SK-N-DZ (cell line): ENCODE data around the gene MAN2A2.
"Not testable (repeated sequence)": the region's sequence is repeated elsewhere in the genome, so short reads cannot be mapped to it uniquely, and the experiment has no call there.

Experiments used
- DNase-seq: peaks from one replicate; pipeline ENCODE4 v3.0.0-alpha.2; 2015; ENCODE audit warnings: low spot score

The MAN2A2 gene

DNA sequence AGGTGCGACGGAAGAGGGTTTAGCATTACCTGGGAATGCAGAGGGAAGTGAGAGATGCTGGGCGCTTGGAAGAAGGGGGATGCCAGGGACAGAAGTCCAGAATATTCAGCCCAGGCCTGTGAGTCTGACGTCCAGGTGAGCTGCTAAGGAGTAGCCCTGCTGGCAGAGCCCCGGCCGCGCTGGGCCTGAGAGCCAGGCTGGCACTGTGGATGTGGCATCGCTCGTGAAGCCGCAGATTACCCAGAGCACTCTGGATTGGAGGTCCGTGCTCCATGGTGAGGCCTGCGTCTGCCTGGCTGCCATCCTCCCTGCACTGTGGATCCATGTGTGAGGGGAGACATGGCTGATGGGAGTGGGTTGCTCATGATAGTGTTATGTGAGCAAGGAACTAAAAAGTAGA is 14.5 kb downstream of the MAN2A2 start:
- DNase-seq, result no peak

DNA sequence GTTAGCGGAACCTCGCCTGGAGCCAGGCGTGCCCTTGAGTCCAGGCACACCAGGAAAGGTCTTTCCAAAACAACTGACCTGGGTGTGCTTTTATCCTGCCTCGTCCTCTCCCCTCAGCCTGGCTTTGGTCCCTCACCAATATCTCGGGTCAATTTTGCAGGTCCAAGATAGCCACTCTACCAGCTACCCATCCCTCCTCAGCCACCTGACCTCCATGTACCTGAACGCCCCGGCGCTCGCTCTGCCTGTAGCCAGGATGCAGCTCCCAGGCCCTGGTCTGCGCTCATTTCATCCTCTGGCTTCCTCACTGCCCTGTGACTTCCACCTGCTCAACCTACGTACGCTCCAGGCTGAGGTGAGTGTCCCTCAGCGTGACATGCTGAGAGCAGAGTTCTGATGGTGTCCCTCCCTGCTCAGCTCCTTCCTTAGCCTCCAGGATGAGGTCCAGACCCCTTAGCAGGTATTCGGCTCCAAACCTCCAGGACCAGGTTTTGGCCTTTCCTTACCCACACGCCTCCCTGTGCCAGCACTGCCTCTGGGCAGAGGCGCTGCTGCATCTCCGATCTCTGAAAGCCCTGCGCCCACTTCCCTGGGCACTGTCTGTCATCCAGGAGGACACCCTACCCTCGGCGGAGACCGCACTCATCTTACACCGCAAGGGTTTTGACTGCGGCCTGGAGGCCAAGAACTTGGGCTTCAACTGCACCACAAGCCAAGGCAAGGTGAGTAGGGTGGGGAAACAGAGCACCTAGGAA is 15.1 kb downstream of the MAN2A2 start:
- DNase-seq, result no peak

DNA sequence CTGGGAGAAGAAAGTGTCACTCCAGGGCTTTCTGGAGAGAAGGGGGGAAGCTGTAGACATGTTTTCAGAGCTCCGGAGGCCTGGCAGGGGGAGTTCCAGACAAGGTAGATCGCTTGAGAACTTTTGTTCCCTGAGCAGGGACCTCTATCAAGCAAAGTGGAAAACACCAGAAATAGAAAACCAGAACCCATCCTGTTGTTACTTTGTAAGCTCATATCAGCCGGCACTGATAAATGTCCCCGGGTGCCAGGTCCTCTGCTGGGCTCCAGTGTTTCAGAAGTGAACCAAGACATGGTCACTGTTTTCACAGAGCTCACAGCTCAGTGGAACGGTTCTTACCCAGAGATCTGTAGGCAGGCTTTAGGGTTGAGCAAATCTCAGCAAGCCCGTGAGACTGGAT is 15.7 kb downstream of the MAN2A2 start:
- DNase-seq, result no peak

DNA sequence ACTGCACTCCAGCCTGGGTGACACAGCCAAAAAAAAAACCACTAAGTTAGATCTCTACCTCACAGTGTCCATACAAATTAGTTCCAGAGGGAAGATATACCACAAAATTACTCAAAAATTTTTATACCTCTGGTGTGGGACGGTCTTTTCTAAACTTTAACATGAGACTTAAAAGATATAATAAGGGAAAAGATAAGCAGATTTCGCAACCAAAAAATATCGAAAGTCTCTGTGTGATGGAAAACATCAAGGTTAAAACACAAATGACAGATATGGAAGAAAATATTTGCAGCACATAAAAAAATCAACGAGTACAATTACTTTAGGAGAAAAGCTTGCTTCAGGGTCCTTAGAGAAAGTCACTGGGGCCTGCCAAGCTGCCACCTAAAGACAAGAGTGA is 18.8 kb downstream of the MAN2A2 start:
- DNase-seq, result no peak

DNA sequence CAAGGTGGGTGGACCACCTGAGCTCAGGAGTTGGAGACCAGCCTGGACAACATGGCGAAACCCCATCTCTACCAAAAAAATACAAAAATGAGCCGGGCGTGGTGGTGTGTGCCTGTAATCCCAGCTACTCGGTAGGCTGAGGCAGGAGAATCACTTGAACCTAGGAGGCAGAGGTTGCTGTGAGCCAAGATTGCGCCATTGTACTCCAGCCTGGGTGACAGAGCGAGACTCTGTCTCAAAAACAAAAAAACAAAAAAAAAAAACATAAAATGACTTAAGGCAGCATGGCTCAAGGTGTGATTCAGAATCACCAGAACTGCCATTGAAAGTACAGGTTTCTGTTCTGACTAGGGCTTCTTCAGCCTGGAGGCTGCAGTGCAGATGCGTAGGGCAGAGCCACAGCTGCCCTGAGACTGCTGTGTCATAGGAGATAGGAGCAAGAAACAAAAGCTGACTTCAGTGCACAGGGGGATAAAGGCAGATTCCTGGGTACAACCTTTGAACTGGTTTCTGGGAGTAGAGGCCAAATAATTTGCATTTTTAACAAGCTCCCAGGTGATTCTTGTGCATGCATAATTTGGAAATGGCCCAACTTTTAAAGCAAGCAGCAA is 19.7 kb downstream of the MAN2A2 start:
- DNase-seq, result not testable (repeated sequence)

DNA sequence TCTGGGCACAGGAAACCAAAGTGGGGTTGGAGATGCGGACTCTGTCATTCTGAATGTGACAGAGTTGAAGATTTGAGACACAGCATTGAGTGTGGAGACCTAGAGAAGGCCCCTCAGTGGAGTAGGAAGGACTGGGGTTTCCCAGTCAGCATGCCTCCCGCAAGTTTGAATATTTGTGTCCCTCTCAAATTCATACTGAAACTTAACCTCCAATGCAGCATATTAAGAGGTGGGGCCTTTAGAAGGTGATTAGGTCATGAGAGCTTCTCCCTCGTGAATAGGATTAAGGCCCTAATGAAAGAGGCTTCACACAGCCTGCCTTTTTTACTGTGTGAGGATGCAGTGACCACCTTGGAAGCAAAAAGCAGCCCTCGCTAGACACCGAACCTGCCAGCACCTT is 21.3 kb downstream of the MAN2A2 start:
- no peak for DNase-seq

DNA sequence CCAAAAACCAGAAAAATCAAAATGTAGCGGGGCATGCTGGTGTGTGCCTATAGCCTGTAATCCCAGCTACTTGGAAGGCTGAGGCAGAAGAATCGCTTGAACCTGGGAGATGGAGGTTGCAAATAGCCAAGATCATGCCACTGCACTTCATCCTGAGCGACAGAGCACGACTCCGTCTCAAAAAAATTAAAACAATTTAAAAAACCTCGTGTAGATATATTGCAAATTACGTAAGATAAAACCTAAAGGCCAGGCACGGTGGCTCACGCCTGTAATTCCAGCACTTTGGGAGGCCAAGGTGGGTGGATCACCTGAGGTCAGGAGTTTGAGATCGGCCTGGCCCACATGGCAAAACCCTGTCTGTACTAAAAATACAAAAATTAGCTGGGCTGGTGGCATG is 23.7 kb downstream of the MAN2A2 start:
- DNase-seq, result not testable (repeated sequence)

DNA sequence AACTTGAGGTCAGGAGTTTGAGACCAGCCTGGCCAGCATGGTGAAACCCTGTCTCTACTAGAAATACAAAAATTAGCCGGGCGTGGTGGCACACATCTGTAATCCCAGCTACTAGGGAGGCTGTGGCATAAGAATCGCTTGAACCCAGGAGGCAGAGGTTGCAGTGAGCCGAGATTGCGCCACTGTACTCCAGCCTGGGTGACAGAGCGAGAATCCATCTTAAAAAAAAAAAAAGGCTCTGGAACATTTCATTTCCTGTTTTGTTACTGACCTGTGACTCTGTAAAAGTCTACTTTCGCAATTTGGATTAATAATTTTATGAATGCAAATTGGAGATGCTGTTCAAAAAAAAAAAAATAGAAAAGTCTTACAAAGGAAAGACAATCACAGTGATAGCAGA is 25.0 kb downstream of the MAN2A2 start:
- not testable (repeated sequence) for DNase-seq

DNA sequence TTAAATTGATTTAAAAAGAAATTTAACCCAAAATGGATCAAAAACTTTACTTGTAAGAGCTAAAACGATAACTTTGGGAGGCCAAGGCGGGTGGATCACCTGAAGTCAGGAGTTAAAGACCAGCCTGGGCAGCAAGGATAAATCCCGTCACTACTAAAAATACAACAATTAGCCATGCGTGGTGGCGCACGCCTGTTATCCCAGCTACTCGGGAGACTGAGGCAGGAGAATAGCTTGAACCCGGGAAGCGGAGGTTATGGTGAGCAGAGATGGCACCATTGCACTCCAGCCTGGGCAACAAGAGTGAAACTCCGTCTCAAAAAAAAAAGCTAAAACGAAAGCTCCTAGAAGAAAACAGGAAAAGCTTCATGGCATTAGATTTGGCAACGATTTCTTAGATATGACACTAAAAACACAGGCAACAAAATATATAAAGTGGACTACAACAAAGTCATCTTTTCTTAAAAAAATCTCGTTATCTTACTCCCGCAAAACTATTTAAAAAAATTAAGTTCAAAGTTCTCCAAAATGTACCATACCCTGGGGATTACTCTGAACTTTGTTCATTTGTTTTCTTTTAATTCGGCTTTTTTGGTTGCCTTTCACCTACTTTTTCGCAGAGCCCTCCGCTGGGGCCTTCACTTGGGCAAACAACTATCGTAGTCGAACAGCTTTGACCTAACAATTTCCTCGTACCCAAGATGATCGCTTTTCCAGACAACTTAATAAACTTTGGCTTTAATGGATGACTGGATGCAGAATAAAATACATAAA is 26.3 kb downstream of the MAN2A2 start:
- DNase-seq, result no peak

DNA sequence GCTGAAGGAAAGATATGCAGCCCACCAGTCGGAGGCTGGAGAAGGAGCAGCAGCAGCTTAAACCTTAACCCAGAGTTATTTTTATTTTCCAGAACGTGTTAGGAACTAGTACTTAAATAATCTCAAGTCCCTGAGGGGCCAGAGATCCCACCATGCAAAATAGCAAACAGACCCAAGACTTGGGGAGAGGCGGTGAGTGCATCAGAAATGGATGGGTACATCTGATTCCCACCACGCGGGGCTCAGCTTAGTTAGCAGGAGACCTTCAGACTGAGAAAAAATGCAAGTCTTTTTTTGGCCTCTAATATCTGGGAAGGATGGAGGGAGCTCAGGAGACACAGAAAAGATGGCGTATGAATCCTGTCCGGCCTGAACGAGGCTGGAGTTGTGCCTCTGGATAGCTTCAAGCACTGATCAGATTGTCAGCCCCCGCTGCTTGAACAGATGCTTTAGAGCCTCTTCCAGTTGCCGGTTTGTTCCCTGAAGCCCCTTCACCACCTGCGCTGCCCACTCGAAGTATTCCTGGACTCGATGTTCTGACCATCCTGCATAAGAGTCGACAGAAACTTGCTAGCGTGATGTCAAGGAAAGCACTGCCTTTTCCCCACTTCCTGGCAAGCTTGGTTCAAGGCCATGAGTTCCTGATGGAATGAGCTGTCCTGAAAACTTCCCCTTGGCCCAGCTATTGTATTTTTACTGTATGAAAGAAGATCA is 27.9 kb downstream of the MAN2A2 start:
- DNase-seq, result peak; percentile 35

DNA sequence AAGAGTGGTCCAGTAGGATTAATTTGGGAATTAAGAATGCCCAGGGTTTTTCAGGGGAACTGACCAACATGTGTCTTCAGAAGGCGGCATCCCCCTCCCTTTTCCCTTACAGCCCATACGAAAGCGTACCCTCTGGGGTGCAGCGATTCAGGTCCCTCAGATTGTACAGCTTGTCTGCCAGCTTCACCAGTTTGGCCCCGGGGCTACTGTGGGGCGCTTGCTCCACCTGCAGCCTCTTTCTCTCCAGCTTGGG is 28.4 kb downstream of the MAN2A2 start:
- no peak for DNase-seq

DNA sequence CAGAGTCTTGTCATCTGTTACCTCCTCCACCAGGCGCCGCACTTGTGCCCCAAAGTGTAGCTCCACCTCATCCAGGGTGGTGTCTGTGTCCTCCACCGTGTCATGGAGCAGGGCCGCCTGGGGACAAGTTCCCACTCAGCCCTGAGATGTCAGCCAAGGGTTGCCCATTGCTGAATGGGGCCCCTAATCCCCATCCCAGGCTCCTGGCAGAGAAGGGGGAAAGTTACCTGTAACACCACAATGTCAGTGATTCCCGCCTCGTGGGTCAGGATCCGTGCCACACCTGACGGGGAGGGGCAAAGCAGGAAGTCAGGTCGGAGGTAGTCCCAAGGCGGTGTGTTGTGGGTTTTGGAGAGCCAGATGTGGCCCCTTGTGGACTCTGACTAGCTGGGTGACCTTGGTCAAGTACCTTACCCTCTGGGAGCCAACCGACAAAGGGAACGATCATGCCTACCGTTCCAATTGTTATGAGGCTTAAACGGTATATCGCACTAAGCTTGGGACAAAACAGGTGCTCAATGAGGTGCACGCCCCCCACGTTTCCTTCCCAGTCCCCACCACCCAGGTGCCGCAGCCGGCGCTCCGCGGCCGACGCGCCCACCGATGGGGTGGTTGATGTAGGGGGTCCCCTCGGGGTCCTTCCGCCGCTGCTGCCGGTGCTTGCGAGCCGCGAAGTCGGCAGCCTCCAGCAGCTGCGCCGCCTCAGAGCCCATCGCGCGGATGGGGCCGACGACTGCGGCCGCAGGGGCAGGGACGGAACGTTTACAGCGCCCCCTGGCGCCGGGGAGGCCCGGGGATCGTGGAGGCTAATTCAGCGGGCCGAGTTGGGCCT is 28.9 kb downstream of the MAN2A2 start, which contains the start of gene HDDC3:
TSS of gene HDDC3 (minus strand) at position 722 of the 832 bp plus-strand sequence. CDS start at position 713, 9 bp downstream.
- DNase-seq, result peak; percentile 82

DNA sequence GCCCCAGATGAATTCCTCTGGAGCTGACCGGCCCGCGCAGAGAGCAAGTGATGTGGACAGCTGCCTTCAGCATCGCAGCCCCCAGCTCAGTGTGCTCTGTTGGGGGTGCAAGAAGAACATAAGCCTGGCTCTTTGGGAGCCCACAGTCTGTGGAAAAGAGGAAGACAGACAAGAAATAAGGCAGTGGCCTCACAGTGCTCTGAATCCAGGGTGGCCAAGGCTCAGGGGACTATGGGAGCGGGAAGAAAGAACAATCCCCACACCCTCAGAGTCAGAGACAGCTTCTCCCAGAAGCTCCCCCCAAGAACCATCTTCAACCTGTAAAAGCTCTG is 29.5 kb downstream of the MAN2A2 start:
- DNase-seq, result no peak

DNA sequence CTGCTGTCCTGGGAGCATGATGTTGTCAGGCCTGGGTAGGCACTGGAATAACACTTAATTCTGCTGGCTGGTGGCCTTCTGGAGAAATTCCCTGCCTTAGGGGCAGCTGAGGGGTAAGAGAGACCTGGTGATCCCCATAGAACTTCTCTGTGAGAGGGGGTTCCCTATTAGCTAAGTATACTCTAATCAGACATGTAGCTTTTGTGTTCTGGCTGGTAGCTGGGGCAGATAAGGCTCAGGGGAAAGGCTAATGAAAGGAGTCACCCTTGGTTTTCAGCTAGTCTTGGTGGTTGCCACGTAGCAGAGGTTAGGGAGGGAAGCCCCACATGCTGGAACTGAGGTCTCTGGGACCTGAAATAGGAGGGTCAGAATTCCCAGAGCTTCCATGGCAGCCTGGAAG is 30.2 kb downstream of the MAN2A2 start:
- no peak for DNase-seq

DNA sequence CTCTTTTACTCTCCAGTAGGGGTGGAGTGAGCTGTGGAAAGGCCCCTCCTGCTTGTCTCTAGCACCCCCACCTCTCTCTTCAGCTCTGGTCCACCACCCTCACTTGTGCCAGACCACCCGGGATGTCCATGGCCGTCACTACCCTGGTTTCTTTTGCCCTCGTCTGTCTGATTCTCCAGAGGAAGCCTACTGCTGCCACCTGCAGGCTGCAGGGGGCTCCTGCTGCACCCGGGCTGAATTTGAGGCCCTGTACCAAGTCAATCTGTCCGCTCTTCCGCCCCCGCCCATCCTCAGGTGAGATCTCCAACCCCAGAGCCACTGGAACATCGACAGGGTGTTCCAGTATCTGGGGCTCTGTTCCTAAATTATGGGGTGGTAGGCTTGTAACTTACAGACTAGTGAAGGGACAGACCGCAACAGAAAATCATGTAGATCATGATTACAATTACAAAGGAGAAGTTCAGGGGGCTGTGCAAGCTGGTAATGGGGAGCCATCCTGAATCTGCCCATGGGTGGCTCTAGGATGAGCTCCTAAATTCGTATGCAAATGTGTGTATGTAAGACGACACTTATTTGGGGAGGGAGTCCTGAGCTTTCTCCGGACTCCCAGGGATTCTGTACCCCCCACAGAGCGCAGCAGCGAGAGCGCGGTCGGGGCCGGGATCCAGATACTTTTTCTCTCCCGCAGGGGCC is 31.3 kb downstream of the MAN2A2 start:
- DNase-seq, result peak; percentile 88

DNA sequence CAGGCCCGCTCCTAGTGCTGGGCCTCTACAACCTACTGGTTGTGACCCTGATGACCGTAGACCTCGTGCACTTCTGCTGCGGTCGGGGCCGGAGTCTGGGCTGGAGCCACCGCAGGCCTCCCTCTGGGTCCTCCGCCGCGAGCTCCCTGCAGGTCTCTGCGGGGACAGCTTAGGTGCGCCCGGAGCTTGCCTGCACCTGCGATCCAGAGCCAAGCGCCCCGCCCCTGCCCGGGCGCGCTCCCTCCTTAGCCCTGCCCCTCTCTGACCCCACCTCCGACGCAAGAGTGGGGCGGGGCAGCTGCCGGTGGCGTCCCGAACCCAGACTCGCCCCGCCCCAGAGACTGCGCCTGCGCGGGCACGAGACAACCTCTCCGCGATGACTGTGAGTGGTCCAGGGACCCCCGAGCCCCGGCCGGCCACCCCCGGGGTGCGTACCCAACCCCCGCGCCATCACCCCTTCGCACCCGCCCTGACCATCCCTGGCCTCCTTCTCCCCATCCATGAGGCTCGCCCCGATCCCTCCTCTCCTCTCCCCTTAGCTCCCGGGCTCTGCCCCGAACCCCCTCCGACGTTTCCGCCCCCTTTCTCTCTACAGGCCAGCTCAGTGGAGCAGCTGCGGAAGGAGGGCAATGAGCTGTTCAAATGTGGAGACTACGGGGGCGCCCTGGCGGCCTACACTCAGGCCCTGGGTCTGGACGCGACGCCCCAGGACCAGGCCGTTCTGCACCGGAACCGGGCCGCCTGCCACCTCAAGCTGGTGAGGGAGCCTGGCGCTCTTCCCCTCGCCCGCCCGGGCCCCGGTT is 32.0 kb downstream of the MAN2A2 start, which contains the start of gene UNC45A:
TSS of gene UNC45A (plus strand) at position 337 of the 803 bp plus-strand sequence. CDS start at position 377, 40 bp downstream.
- peak; percentile 87 for DNase-seq

DNA sequence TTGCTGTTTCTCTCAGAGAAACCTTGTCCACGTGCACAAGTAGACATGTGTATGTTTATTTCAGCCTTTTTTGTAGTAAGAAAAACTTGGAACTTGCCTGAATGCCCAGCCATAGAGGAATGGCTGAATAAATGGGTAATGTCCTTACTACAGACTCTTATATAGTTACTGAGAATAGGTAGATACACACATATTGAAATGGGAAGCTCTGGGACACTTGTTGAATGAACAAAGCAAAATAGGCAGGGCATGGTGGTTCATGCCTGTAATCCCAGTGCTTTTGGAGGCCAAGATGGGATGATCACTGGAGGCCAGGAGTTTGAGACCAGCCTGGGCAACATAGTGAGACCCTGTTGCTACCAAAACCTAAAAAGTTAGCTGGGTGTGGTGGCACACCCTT is 33.7 kb downstream of the MAN2A2 start:
- no peak for DNase-seq

DNA sequence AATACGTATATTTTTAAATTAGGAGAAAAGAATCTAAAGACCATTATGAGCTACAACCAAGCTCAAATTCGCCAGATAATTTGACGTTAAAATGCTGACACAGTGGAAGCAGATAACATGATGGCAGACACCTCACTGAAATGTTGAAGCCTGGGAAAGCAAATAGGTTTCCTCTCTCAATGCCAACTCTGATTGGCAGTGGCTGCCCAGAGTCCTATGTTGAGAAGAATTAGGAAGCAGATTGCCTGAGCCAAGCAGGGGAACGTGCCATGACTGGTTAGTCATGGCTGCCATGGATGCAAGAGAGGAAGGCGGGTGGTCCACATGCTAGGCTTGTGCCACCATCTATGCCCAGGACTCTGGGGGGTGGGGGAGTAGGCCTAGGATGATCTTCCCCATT is 35.2 kb downstream of the MAN2A2 start:
- DNase-seq, result no peak

DNA sequence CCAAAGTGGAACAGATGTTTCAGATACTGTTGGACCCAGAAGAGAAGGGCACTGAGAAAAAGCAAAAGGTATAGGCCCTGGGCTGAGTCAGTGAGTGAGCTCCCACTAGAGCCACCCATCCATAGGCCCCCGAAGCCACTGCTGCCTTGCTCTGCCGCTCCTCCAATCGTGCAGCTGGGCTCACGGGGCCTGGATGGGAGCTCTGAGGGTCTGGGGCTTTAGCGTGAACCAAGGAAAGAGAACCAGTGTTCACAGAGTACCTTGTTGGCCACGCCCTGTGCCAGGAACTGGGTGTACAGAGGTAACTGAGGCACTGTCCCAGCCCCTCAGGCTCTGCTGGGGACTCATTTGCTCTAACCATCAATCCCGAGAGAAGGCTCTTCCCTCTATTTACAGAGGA is 36.7 kb downstream of the MAN2A2 start:
- no peak for DNase-seq

DNA sequence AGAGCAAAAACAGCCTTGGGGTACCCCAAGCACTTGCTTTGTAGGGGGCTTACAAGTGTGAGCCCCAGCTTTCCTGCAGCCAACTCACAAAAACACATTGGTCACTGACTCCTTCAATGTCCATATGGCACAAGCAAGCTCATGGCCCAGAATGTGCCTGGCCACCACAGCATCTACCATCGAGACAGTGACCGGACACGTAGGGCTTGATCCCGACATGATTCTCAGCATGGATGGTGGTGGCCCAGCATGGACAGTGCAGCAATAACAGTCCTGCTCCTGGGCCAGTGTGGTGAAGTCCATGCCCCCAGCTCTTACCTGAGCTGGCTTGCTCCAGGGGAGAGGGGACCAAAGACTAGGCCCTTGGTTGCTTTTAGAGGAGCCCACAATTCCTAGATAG is 37.9 kb downstream of the MAN2A2 start:
- DNase-seq, result no peak
